Left lung (tissue), 10 donors: ENCODE results near the gene AXL. TPM values are rescaled to one million over a fixed set of nuclear protein-coding genes. Genes with fewer than 3 reads are reported as not detected.

Experiments
- ATAC-seq: fragments of 200-7000 bp; cut with Tn5 transposase; one replicate; pipeline ENCODE4 v1.9.1; 2020; ENCODE audit warnings: moderate library complexity
- DNase-seq, 4 donors: peaks; one replicate each; pipeline ENCODE4 v3.0.0-alpha.2; 2013 to 2020
- H3K27ac ChIP-seq, 2 donors: fragments of 200-600 bp; sonication (generic) in 1 of 2; one replicate each; pipeline versions ENCODE4 v1.5.0 to v1.8.0; 2020 to 2021
- H3K27me3 ChIP-seq, 2 donors: fragments of 200-600 bp; sonication (generic) in 1 of 2; one replicate each; pipeline versions ENCODE4 v1.5.0 to v1.8.0; 2020 to 2021
- H3K36me3 ChIP-seq, 2 donors: fragments of 200-600 bp; sonication (generic) in 1 of 2; one replicate each; pipeline versions ENCODE4 v1.5.0 to v1.8.0; 2020 to 2021
- H3K4me1 ChIP-seq, 2 donors: fragments of 200-600 bp; one replicate each; pipeline ENCODE4 v1.8.0; 2021
- H3K4me3 ChIP-seq, 2 donors: fragments of 200-600 bp; sonication (generic) in 1 of 2; one replicate each; pipeline versions ENCODE4 v1.5.0 to v1.8.0; 2020 to 2021; ENCODE audit warnings: mild to moderate bottlenecking in 1 of 2
- H3K9me3 ChIP-seq, 2 donors: fragments of 200-600 bp; sonication (generic) in 1 of 2; one replicate each; pipeline versions ENCODE4 v1.5.0 to v1.8.0; 2020 to 2021
- CTCF ChIP-seq, 2 donors: fragments of 200-600 bp; sonication (generic) in 1 of 2; IDR thresholded peaks; one replicate each; pipeline versions ENCODE4 v1.5.0 to v1.8.0; 2021; ENCODE audit warnings: antibody characterized with exemption in 2 of 2
- intact Hi-C, 2 donors: fragments of 100-400 bp; cut with DNase I; formaldehyde crosslinking; loops; one replicate each; pipeline versions ENCODE4 v1.11.2 to v1.14.2; 2022
- polyA plus RNA-seq, 6 donors: library from polyadenylated mRNA; unstranded; fragments of 120-200 nt; gene quantifications; one replicate each; pipeline ENCODE4 v1.2.1, GENCODE V29; 2013; ENCODE audit not compliant: insufficient read length in 6 of 6
- total RNA-seq, 2 donors: library from RNA; stranded (reverse); fragmentation: NEBNext Ultra II Directional; extraction: Animal tissue kit (Norgen Biotek cat#: 25700); gene quantifications; one replicate each; pipeline ENCODE4 v1.2.1, GENCODE V29; 2021
- donor health status: DM: no; HTN: yes; CAD: no.
- donor health status: DM: no; HTN: no; CAD: no.

The AXL gene
- total and polyA plus RNA-seq, 8 donors, result 30.4 to 48.2 (median 33.9) TPM

DNA sequence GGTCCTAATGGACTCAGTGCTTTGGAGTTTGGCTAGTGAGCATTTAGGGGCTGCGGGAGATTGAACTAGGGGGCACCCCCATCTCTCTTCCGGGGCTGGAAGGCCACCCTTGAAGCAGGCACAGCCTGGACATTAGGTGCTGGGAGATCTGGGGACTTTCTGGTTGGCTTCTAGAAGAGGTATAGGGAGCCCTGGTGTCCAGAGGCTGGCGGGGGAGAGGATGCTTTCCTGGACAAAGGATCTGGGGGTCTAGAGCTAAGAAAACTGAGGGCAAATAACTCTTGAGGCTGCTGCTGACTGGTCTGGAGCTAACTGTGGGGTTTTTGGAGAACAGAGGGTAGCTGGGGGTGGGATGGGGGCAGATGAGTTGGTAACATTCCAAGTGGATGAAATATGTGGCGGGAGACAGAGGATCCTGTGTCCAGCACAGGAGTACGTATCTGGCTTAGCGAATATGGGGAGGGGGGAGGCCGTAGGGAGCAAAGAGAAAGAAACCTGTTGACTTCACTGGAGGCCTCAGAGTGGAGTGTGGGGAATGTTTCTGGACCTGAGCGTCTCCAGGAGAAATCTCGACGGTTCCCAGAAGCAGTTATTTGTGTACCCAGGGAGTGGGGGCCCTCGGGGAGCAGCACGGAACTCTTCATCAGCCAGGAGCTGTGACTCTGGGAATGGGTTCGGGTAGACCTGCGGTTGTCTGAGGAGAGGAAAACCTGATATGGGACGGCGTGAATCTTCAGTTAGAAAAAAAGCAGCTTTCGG lies 46.6 kb downstream of the AXL start:
- ATAC-seq (no peak), DNase-seq (peak in 3 of 4 donors; percentile 15 to 39 (median 34))
- peaks cover 20 to 38% of the 10 kb centered on the region in 2 donors for H3K4me1 ChIP-seq
- no peak for TF ChIP-seq CTCF (IDR thresholded peaks at IDR 0.05)
- no peaks in the 10 kb centered on the region for H3K27me3 ChIP-seq
- H3K4me3 ChIP-seq, result peak overlapping the region; percentile 84 to 96
- H3K27ac ChIP-seq, result peak overlapping the region; percentile 95
- intact Hi-C loops, result no loop called here
- H3K9me3 ChIP-seq, result no peaks in the 10 kb centered on the region
- peaks cover 0 to 33% of the 10 kb centered on the region in 2 donors for H3K36me3 ChIP-seq

GRCh38 chr19:41269055-41269454 lies 50.0 kb downstream of the AXL start:
- DNase-seq, result no peak
- no peak for ATAC-seq
- TF ChIP-seq CTCF (IDR thresholded peaks at IDR 0.05), result no peak
- Histone ChIP-seq H3K27ac (no peak overlapping the region), H3K36me3 (peaks cover 4 to 68% of the 10 kb centered on the region in 2 donors), H3K9me3 (no peaks in the 10 kb centered on the region), H3K27me3 (no peaks in the 10 kb centered on the region), H3K4me1 (peaks cover 13 to 27% of the 10 kb centered on the region in 2 donors), H3K4me3 (no peak overlapping the region)
- intact Hi-C loops, result no loop called here

GRCh38 chr19:41269571-41269970 lies 50.5 kb downstream of the AXL start:
- Histone ChIP-seq H3K27ac (no peak overlapping the region), H3K4me3 (no peak overlapping the region), H3K36me3 (peaks cover 4 to 73% of the 10 kb centered on the region in 2 donors), H3K27me3 (no peaks in the 10 kb centered on the region), H3K9me3 (no peaks in the 10 kb centered on the region), H3K4me1 (peaks cover 13 to 27% of the 10 kb centered on the region in 2 donors)
- ATAC-seq (no peak), DNase-seq (no peak)
- intact Hi-C loops, result no loop called here
- TF ChIP-seq CTCF (IDR thresholded peaks at IDR 0.05), result no peak

DNA sequence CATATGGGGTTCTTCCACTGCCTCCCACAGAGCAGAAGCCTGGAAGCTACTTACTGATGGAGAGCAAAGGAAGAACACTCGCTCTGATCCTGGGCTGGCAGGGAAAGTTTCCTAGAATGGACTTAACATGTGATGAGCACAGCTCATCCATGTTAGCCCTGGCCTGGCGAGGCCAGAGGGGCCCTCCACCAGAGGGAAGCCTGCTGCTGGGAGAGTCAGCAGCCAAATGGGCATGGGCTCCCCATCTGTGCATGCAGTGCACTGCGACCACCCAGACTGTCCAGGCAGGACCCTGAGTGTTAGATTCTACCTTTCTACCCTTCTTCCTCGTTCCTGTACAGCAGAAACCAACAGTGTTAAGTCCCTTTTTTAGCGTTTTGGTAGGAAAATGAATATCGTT lies 54.1 kb downstream of the AXL start:
- no peak for ATAC-seq
- Histone ChIP-seq H3K27ac (no peak overlapping the region), H3K9me3 (no peaks in the 10 kb centered on the region), H3K4me1 (peaks cover 0 to 6% of the 10 kb centered on the region in 2 donors), H3K4me3 (no peak overlapping the region), H3K36me3 (peaks cover 14 to 100% of the 10 kb centered on the region in 2 donors), H3K27me3 (no peaks in the 10 kb centered on the region)
- intact Hi-C loops, result no loop called here
- no peak for TF ChIP-seq CTCF (IDR thresholded peaks at IDR 0.05)
- DNase-seq, result no peak

DNA sequence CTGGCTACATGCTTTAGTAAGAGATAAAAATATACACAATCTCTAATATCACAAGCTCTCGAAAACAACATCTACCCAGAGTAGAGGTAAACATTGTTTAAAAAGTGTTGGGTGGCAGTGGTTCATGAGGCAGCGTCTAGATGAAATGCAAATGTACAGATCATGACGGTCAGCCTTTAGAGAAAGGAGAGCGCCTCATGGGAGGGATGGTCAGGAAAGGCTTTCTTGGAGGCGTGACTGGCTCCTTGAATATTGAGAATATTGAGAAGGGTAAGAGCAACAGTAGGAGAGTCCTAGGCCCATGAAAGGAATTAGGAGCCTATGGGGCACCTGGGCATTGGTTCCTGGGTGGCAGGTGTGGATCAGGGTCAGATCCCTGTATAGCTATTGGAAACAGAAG lies 55.8 kb downstream of the AXL start:
- no peak for ATAC-seq
- intact Hi-C loops, result no loop called here
- no peak for TF ChIP-seq CTCF (IDR thresholded peaks at IDR 0.05)
- Histone ChIP-seq H3K4me3 (no peak overlapping the region), H3K27ac (no peak overlapping the region), H3K27me3 (no peaks in the 10 kb centered on the region), H3K36me3 (peaks cover 14 to 100% of the 10 kb centered on the region in 2 donors), H3K9me3 (no peaks in the 10 kb centered on the region), H3K4me1 (peaks cover 0 to 6% of the 10 kb centered on the region in 2 donors)
- DNase-seq, result no peak
